ENCODE measurements around the gene DLL1. TPM values are rescaled to one million over a fixed set of nuclear protein-coding genes. Genes with fewer than 3 reads are reported as not detected.

The DLL1 gene
- total RNA-seq, 1 experiment from 2014 or later, result 1.4 TPM

DNA sequence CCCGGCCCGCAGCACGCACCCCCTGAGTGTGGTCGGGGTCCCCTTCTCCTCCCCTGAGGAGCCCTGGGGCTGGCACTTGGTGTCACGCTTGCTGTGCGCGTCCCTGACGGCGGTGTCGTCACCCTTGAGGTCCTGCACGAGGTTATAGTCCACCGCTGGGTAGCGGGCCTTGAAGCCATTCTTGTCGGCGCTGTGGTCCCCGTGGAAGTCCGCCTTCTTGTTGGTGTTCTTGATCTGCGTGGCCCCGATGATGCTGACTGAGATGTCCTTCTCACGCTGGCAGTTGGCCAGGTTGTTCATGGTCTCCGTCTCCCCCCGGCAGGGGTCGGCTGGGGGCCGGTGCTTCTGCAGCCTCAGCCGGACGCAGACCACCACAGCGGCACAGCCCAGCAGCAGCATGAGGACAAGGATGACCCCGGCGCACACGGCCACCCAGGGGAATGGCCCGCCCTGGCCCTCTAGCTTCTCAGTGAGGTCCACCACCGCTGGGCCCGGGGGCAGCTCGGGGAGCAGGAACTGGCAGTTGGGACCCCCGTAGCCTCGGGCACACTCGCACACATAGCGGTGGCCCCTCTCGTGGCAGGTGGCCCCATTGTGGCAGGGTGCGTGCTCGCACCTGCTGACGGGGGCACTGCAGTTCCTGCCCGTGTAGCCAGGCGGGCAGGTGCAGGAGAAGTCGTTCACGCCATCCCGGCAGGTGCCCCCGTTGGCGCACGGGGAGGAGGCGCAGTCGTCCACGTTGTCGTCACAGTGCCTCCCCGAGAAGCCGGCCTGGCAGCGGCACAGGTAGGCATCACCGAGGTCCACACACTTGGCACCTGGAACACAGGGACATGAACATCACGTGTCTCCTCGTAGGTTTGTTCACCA lies 7.4 kb downstream of the DLL1 start:
- DNase-seq (ENCODE audit: low read depth), result no peak

- DNase-seq (ENCODE audit: low read depth), result no peak
Measured at GRCh38 chr6:170282512-170283158, 8.2 kb downstream of the DLL1 start.

- no peak for DNase-seq (ENCODE audit: low read depth)
Measured at GRCh38 chr6:170281331-170282292, 9.3 kb downstream of the DLL1 start.

- no peak for DNase-seq (ENCODE audit: low read depth)
Measured at GRCh38 chr6:170280689-170281045, 10.2 kb downstream of the DLL1 start.

- DNase-seq (ENCODE audit: low read depth), result no peak
Measured at GRCh38 chr6:170279977-170280688, 10.7 kb downstream of the DLL1 start.

GRCh38 chr6:170279426-170279825 lies 11.5 kb downstream of the DLL1 start:
- DNase-seq (ENCODE audit: low read depth), result no peak

DNA sequence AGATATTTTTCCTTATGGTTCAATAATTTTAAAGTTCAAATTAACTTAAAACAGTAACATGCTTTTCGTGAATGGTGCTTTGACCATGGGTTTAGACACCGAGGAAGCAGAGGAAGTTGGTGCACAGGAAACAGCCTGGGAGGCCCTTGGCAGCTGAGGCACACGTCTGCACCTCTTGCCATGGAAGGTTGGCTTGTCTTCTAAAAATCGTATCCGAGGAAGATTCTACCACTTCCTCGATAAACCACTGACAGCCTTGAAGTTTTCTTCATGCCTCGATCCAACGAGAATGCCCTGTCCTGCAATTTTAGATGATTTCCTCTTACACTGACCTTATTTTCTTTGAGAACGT lies 12.2 kb downstream of the DLL1 start:
- no peak for DNase-seq (ENCODE audit: low read depth)

GRCh38 chr6:170277893-170278742 lies 12.8 kb downstream of the DLL1 start:
- no peak for DNase-seq (ENCODE audit: low read depth)

DNA sequence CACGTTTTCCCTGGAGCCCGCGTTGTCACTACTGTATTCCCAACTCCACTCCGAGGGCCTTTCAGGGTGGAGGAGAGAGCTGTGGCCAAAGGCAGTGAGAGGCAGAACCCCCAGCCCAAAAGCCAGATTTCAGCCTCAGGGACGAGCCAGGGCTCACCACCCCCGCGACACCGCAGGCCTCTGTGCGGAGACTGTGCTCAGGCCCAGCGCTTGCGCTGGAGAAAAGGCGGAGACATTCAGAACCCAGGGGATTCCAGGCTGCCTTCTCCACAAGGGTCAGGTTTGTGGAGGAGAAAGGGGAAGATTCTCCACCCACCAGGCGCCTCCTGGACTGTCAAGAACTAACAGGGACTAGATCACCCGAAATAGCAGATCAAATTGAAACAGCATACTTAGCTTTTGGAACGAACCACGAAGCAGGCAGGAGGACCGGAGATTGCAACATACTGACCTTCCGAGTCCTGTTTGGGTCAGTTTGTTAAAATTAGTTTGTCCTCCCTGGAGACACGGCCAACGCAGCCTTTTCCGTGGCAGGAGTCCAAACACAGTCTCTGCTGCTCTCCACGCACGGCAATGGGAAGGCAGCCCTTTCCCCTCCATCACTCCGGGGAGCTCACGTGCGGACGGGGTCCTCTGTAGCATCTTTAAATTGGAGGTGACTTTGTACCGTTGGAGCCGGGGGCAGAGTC lies 14.4 kb downstream of the DLL1 start:
- no peak for DNase-seq (ENCODE audit: low read depth)

DNA sequence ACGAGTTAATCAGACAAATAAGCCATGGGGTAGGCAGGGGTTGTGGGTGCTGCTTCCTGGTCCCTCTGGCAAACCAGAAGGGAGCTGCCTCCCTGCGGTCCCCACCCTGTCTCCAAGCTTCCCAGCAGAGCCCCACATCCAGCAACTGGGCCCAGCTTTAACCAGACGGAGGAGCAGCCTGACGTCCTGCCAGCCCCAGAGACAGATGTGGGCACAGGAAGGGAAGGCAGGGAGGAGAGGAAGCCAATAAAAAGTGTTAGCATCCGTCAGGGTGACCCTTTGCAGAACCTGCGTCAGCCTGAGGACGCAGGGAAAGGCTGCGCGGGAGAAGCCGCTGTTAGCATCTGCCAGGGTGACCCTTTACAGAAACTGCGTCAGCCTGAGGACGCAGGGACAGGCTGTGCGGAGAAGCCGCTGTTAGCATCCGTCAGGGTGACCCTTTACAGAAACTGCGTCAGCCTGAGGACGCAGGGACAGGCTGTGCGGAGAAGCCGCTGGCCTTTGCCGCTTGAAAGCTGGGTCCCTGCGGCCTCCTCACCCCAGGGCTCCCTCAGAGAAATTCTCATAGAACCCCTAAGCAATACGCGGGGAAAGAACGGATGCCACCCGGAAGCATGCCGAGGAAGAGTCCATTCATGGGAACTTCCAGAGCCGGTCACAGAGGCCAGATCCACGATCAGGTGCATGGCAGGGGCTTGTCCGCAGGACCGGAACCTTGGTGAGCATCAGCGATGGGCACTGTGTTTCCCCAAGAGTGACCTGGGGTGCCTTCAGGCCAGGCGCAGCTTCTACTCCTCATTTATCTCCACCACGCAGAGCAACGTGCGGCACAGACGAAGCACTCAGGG lies 15.9 kb downstream of the DLL1 start:
- DNase-seq (ENCODE audit: low read depth), result no peak

DNA sequence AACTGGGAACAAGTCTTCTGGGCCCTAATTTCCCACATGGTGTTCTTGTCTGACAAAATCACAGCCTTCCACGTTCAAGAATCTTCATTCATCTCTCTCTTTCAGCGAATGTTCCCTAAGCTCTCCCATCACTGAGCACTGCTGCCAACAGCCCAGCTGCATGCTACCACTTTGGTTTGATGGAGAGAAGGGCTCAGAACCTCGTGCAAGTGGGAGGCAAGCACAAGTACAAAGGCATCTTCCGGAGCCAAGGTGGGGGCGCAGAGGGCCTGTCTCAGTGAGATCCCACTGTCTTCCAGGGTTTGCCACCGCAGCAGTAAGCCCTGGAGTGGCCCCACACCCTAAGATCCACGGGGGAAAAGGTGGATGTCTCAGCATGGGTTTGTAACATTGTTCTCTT lies 17.2 kb downstream of the DLL1 start:
- DNase-seq (ENCODE audit: low read depth), result no peak

DNA sequence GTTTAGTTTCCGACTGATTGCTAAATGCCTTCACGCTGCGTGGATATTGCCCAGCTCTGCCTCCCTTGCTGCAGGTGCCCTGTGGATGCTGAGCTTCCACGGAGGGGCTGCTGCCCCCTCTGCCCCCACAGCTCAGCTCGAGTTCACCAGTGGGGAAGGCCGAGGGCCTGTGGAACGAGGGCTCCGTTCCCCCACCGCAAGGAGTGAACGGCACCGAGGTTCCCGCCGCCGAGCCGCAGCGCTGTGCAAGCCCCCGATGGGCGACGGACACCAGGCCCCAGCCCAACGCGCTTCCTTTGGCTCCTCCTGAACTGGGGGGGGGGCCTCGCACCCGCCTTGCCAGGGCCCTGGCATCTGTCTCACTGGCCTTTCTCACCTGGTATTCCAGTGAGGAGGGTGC lies 17.7 kb downstream of the DLL1 start:
- no peak for DNase-seq (ENCODE audit: low read depth)

DNA sequence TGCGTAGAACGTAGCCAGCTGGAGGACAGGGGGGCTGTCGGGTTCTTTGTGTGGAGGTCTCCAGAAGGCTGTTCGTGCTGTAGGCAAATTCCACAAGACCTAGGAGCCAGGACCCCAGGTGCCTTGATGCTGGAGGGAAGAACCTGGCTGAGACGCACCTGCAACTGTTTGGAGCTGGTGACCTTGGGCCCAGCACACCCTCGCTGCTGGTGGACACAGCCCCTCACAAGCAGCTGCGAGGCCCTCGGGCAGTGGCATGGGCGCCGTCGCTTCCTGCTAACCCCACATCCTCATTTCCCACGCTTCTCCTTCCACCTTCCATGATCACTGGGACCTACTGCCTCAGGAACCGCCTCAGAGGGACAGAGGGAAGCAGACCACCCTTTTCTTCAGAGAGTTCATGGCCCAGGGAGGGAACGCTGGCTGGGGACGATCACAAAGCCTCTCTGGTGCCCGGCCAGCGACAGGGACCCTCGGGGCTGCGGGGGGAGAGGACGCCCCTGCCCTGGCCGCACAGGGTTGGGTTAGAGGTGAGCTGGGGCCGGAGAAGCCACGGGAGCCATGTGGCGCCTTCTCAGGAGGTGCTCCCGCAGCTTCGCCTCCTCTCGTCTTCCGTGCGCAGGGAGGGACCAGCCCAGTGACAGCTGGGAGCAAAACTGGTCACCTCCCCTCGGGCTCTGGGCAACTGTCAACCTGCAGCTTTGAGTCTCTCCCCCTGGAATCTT lies 18.4 kb downstream of the DLL1 start:
- no peak for DNase-seq (ENCODE audit: low read depth)

DNA sequence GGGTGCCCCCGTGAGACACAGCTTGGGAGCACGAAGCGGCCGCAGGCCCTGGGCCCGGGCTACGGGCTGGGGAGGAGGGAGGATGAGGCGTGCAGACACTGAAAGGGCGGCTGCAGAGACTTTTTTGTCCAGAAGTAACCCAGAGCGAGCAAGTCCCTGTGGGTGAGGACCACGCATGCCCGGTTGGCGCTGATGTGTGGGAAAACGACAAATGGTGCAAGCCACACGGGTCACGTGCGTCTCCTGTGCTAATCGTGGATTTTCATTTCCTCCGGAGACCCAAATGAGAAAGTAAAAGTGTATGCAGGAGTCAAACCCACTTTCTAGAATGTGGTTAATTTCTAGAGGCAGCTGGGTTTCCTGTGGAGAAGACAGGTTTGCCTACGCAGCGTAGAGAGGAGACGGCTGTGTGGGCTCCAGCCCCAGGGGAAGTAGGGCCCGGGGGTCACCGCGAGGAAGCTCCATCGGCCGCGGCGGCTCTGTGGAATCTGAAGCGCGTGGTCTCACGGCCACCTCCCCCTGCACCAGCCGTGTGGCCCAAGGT lies 19.0 kb downstream of the DLL1 start:
- no peak for DNase-seq (ENCODE audit: low read depth)

- no peak for DNase-seq (ENCODE audit: low read depth)
Measured at GRCh38 chr6:170270984-170271593, 19.8 kb downstream of the DLL1 start.

DNA sequence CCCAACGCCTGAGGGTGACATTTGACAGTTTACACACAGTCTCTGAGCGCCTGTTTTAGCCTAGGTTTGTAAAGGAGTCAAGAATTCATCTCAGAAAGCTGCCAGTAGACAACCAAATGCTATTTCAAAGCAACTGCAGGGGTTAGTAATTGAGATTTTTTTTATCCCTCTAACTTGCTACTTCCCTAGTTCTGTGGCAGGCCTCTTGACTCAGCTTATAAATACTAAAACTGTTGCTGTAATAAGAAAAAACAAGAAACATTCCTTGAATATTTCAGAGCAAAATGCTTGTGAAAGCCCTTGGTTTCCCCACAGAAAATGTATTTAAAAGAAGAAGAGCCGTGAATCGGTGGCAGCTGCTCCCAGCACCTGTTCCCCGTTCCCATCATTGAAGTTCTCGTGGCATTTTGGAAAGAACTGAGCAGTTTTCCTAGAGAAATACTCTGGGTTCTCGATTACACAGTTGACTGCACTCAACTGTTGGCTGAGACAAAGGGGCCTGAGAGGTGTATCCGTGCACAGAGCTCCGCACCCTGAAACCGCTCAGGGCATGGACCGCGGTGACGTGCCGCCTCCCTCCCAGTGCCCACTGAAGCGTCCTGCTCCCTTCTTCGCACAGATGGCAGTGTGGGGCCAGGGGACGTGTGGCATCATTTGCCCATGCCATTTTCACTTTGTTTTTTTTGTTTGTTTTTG lies 20.9 kb downstream of the DLL1 start:
- DNase-seq (ENCODE audit: low read depth), result no peak

All from HT1080 (cell line).